SIG-M5 treated with dmso at 0.1 percent for 504 hours (cell line): ENCODE measurements around the gene NUP35.
"Not testable (repeated sequence)": the region's sequence is repeated elsewhere in the genome, so short reads cannot be mapped to it uniquely, and the experiment has no call there.

Experiments used
- DNase-seq: peaks from one replicate; lab custom pipeline; 2025; ENCODE audit not compliant: unreplicated experiment; lab: John Stamatoyannopoulos, UW

NUP35 gene

GRCh38 chr2:183126635-183127034, 2.4 kb downstream of the NUP35 start:
- DNase-seq, result no peak

- DNase-seq, result no peak
Observed at GRCh38 chr2:183134016-183134415, 9.8 kb downstream of the NUP35 start.

- DNase-seq, result no peak
Observed at GRCh38 chr2:183148955-183149354, 24.7 kb downstream of the NUP35 start.

- DNase-seq, result no peak
Observed at GRCh38 chr2:183149489-183149888, 25.2 kb downstream of the NUP35 start.

GRCh38 chr2:183152280-183152679, 28.0 kb downstream of the NUP35 start:
- DNase-seq, result not testable (repeated sequence)

- no peak for DNase-seq
Observed at GRCh38 chr2:183153967-183154366, 29.7 kb downstream of the NUP35 start.

GRCh38 chr2:183154772-183155171, 30.5 kb downstream of the NUP35 start:
- DNase-seq, result not testable (repeated sequence)

DNA sequence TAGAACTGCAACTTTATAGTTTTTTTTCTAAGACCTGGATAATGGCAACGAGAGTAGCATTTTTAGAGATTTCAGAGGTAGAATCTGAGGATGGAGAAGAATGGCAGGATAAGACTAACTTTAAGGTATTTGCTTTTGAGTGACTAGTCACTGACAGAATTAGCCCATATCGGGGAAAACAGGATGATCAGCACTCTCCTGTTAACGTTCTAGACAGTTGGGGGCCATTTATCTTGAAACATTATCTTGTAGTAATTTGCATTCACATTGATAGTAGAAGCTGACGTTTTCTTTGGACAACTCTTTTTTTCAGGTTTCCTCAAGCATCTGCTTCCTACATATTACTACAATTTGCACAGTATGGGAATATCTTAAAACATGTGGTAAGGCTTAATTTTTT, 32.9 kb downstream of the NUP35 start:
- DNase-seq, result no peak

DNA sequence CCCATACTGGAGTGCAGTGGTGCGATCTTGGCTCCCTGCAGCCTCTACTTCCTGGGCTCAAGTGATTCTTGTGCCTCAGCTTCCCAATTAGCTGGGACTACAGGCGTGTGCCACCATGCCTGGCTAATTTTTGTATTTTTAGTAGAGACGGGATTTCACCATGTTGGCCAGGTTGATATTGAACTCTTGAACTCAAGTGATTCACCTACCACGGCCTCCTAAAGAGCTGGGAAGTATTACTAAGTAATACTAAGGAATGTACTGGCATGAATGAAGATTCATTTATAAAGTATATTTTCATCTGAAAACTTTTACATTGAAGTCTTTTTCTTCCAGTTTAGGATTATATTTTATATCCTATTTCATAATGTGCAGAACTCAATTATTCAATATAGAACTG, 38.1 kb downstream of the NUP35 start:
- no peak for DNase-seq

DNA sequence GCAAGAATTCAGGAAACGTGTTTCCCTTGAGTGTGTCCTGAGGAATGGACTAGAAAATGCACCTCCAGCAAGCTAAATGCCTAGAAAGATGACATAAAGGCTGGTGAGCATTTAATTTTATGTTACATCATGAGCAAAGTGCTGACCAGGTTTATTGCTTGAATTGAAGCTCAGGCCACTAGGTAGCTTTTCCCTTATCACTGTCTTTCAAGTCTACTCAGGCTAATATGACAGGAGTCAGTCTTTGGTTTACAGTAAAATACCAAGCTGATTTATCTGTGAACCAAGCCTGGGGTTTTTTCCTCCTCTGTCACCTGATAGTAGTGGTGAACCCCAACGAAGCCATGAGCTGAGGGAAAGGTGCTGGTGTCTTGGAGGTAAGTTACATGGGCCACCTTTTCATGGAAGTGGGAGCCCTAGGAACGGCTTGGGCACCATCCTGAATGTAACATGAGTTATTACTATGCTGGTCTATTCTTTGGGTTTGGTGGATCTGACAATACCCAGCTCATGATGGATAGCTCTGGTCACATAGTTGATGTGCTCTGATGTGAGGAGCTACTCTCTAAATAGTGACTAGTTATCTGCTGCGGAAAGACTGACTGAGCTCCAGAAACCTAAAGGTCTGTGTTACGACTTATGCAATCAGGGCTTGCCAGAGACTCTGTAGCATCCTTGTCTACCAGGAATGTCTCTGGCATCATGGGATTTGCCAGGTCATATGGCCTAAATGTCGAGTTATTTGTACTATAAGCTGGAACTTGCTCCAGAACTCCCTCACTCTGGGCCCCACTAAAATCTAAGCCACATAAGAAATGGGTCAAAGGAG, 39.8 kb downstream of the NUP35 start:
- no peak for DNase-seq

- no peak for DNase-seq
Observed at GRCh38 chr2:183164650-183165015, 40.4 kb downstream of the NUP35 start.

GRCh38 chr2:183166210-183166609, 42.0 kb downstream of the NUP35 start:
- no peak for DNase-seq

- DNase-seq, result not testable (repeated sequence)
Observed at GRCh38 chr2:183166976-183167375, 42.7 kb downstream of the NUP35 start.

DNA sequence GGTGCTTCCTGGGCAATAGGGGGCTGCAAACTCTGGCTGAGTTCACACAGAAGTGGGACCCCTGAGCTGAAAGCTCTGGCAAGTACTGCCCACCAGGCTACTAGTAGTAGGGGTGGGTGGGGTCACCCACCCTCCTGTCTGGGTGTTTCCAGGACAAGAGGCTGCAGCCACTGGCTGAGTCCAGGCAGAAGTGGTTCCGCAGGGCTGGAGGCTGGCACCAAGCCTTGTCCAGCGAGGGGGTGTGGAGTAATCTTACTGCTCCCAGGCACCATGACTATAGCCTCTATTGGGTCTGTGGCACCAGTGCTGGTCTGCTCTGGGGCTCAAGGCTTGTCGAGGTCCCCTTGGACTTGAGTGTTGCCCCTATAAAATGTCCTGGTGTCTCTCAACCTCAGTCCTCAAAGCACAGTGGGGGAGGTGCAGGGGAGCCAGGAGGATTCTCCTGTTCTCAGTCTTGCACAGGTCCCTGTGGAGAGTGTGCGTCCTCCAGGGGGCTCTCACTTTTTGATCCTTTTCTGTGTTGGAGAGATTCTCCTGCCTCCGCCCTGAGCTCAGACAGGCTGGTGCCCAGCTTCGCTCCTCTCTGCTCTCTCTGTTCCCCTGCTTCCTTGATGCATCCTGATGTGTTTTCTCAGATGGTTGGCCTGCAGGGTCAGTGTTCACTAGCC, 48.1 kb downstream of the NUP35 start:
- DNase-seq, result no peak

GRCh38 chr2:183179156-183179555, 54.9 kb downstream of the NUP35 start:
- DNase-seq, result no peak

DNA sequence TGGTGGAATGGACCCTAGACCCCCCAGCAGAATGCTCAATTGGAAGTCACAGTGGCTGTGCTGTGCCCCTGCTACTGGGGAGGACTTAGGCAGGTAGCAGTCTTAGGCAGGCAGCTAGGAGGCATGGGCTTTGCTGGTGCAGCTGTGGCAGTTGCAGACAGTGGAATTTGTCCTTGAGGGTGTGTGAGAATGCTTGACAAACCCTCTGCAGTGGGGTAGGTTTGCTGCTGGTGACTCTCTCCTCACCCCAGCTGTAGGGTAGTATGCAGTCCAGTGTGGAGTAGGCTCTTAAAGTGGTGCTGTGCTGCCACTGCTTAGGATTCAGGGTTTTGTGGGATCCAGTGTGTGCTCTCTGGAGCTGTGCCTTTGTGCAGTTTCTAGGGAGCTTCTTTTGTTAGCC, 61.3 kb downstream of the NUP35 start:
- DNase-seq, result no peak

DNA sequence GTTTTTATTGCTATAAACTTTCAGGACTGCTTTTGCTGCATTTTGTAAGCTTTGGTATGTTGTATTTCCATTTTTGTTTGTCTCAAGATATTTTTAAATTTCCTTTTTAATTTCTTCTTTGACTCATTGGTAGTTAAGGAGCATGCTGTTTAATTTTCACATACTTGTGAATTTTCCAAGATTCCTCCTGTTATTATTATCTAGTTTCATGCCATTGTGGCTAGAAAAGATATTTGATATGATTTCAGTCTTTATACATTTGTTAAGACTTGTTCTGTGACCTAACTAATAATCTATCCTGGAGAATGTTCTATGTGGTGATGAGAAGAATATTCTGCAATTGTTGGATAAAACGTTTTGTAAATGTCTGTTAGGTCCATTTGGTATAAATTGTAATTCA, 62.1 kb downstream of the NUP35 start:
- DNase-seq, result no peak

GRCh38 chr2:183186766-183187165, 62.5 kb downstream of the NUP35 start:
- DNase-seq, result no peak

- no peak for DNase-seq
Observed at GRCh38 chr2:183192343-183192742, 68.1 kb downstream of the NUP35 start.

DNA sequence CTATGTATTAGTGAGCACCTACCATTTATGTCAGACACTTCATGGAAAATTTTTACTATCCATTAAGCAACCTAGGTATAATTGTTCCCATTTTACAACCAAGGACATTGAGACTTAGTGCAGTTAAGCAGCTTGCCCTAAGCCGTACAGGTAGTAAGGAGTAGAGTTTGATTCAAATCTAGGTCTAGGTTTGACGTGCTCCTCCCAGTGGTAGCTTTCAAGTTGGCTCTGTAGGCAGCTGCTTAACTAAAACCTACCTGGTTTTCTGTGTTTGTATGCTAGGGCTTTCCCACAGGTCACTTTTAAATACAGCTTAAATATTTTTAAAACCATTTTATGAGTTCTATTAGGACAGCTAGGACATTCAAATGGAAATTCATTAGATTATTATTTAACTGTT, 69.7 kb downstream of the NUP35 start:
- DNase-seq, result no peak

DNA sequence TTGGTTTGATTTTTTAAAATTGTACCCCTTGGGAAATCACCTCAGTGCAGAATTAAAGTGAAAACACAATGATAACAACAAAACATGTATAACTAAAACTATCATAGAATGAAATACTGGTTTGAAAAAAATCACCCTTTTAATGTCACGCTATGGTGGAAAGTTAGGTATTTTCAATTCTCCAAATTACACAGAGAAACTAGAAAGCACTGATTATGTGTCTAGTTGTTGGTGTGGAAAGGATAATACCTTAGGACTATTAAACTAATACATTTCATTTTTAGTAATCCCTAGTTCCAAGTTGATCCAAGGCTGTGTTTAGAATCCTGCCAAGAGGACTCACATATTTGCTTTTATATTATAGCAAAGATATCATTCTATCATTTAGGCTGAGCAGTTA, 71.2 kb downstream of the NUP35 start:
- no peak for DNase-seq

DNA sequence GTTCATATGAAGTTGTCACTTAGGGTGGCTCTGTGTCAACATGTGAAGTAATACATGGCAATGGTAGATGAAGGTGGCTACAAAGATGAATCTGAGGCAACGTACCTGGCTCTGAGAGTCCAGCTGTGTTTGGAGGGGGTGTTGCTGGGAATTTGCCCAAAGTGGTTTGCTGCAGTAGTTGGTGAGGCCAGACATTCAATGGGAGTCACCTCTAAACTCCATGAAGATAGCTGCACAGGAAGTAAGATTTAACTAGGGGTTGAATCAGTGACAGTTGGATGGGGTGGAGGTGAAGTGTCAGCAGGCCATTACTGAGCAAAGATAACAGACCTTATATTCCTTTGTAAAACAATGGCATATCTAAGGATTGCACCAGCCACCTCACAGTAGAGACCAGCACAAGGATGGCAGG, 71.8 kb downstream of the NUP35 start:
- DNase-seq, result no peak

DNA sequence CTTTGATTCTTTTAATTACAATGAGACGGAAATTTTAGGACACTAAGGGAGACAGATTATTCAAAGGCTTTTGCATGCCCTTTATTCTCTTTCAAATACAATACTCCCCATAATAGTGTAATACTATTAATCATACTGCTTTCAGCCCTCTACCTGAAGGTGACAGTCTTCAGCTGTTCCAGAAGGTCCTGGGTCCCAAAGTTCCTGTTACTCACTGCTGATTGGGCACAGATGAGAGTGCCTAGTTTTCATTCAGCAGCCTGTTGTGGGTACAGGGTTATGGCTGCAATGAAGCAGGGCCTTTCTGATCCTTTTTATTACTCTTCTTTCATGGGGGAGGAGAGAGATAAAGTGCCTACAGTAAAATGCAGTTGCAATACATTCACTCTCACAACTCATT, 80.2 kb downstream of the NUP35 start:
- no peak for DNase-seq
